Right cardiac atrium (tissue), 5 donors: ENCODE measurements around the gene TMEM169. TPM values are rescaled to one million over a fixed set of nuclear protein-coding genes. Genes with fewer than 3 reads are reported as not detected.

Source experiments
- ATAC-seq, 2 donors: fragments of 200-7000 bp; cut with Tn5 transposase; one replicate each; pipeline versions ENCODE4 v1.8.0 to v1.9.1; 2020; ENCODE audit warnings: moderate library complexity in 2 of 2, mild to moderate bottlenecking in 1 of 2
- DNase-seq, 3 donors: peaks; one replicate each; pipeline ENCODE4 v3.0.0-alpha.2; 2020
- H3K27ac ChIP-seq: one replicate; pipeline ENCODE4 v1.5.1; 2013; ENCODE audit warnings: mild to moderate bottlenecking, low read length, control low read depth, moderate library complexity
- H3K27me3 ChIP-seq: one replicate; pipeline ENCODE4 v1.6.1; 2013; ENCODE audit not compliant: control insufficient read depth, insufficient read depth
- H3K4me1 ChIP-seq: one replicate; pipeline ENCODE4 v1.6.1; 2013; ENCODE audit warnings: low read length; ENCODE audit not compliant: control insufficient read depth, insufficient read depth
- H3K4me3 ChIP-seq: one replicate; pipeline ENCODE4 v1.5.1; 2013; ENCODE audit warnings: low read length, control low read depth
- H3K9me3 ChIP-seq: one replicate; pipeline ENCODE4 v1.6.1; 2013; ENCODE audit warnings: low read length; ENCODE audit not compliant: control insufficient read depth
- WGBS: extraction: QIAGEN DNeasy Blood & Tissue Kit; methylation state at CpG from one replicate; pipeline ENCODE4 v1.1.7; 2013; 5-methylcytosine and 5-hydroxymethylcytosine counted together
- intact Hi-C, 4 donors: fragments of 100-400 bp; cut with DNase I; formaldehyde crosslinking; loops; one replicate each; pipeline versions ENCODE4 v1.11.0 to v1.14.0; 2022 to 2023
- polyA plus RNA-seq: library from polyadenylated mRNA; stranded (reverse); fragments of 200-250 nt; gene quantifications from one replicate; pipeline ENCODE4 v1.2.3, GENCODE V29; 2013
- total RNA-seq, 4 donors: library from RNA; stranded (reverse); fragmentation: NEBNext Ultra II Directional; extraction: Animal tissue kit (Norgen Biotek cat#: 25700); gene quantifications; one replicate each; pipeline ENCODE4 v1.2.1, GENCODE V29; 2021
- donor health status: healthy with polysubstance abuse.
- donor health status: DM: no; HTN: yes; CAD: no.
- donor health status: DM: no; HTN: no; CAD: no.
- donor health status: DM: no; HTN: yes; CAD: no; lungs with severe emphysema.
- donor health status: DM: yes; HTN: yes; CAD: no.

Gene TMEM169
- total and polyA plus RNA-seq, 5 donors: 0.14 to 0.42 (median 0.25) TPM; not detected in 1

DNA sequence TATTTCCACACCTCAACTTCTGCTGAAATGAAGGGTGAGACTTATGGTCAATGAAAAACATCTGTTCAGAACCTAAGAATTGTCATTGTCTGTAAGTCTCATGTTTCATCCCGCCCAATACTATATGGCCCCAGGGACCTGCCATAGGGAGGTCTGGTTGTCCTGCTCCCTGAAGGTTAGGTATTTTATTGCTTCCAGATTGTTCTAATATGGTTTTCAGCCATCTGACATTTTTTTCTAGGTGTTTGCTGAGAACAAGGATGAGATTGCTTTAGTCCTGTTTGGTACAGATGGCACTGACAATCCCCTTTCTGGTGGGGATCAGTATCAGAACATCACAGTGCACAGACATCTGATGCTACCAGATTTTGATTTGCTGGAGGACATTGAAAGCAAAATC lies 34.7 kb downstream of the TMEM169 start:
- no peak for ATAC-seq
- intact Hi-C loops: no loop called here
- WGBS: 93% methylated on average over 1 of the region's 1 CpG
- DNase-seq: no peak
- no peak overlapping the region for H3K4me3 ChIP-seq
- H3K27ac ChIP-seq: no peak overlapping the region
- no peaks in the 10 kb centered on the region for H3K27me3 ChIP-seq
- no peaks in the 10 kb centered on the region for H3K9me3 ChIP-seq
- peaks cover 2% of the 10 kb centered on the region for H3K4me1 ChIP-seq

DNA sequence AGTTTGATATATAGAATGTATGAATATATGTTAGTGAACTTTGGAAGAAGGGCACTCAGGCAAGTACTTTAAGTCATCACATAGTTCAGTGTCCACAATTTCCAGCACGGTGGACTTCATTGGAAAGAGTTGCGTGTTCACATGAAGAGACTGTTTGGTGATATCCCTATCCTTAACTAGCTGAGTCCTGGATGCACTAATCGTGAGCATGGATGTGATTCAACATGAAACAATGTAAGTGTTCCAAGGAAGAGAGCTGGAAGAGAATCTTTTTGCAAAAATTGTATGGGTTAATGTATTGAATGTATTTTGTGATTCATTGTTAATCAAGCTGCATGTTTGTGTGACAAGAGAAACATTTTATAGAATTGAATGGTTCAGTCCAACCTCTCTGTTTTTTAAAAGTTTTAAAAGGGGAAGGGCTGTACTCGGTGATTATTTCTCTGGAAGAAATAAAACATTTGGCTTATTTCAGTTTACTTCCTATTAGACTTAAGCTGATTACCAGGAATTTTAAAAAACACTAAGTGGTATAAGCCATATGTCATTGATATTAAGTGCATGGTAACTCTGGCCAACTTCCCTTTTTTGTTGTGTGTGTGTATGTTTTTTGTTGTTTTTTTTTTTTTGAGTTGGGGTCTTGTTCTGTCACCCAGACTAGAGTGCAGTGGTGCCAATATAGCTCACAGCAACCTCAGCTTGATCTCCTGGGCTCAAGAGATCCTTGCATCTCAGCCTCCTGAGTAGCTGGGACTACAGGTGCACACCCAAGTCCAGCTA lies 36.0 kb downstream of the TMEM169 start:
- intact Hi-C loops: no loop called here
- WGBS: 73% methylated on average over 4 of the region's 4 CpGs
- ATAC-seq: no peak

DNA sequence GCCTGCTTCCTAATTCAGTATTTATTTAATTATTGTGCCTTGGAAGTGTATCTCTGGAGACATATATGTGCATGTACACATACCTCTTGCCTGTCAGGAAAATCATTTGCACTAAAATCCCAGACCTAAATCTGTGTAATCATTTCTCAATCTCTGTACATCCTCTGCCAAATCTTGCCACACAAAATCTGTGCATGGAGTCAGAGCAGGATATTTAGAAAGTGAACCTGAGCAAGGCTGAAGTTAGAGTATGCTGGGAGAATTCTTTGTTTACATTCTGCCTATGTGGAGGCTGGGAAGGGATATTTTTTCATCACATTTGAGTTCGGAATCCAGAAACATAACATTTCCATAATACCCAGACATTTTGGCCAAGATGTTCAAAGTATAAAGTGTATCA lies 36.8 kb downstream of the TMEM169 start:
- 90% methylated on average over 1 of the region's 1 CpG for WGBS
- Histone ChIP-seq H3K4me3 (no peak overlapping the region), H3K4me1 (peaks cover 2% of the 10 kb centered on the region), H3K27me3 (no peaks in the 10 kb centered on the region), H3K9me3 (no peaks in the 10 kb centered on the region), H3K27ac (no peak overlapping the region)
- ATAC-seq: no peak
- intact Hi-C loops: no loop called here
- DNase-seq: no peak

More for the DNA sequence above, 36.0 kb downstream of the TMEM169 start:
- no peak for DNase-seq
- Histone ChIP-seq H3K27me3 (no peaks in the 10 kb centered on the region), H3K27ac (no peak overlapping the region), H3K9me3 (no peaks in the 10 kb centered on the region), H3K4me1 (peaks cover 2% of the 10 kb centered on the region), H3K4me3 (no peak overlapping the region)

DNA sequence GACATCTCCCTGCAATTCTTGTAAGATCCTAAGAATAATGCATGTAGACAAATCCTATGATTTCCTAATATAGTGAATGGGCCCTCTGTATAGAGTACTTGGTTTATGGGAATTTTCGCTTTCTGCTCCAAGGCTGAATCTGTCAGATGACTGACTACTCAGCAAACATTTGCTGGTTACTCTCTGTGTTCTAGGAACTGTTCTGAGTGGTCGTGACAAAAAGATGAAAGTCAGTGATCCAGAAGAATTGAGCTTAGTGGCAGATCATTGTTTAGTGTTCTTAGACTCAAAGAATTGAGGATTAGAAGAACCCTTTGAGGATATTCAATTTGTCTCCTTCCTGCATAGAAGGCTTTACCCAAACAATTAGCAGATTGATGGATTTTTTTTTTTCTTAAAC lies 37.4 kb downstream of the TMEM169 start:
- H3K27me3 ChIP-seq: no peaks in the 10 kb centered on the region
- H3K4me1 ChIP-seq: peaks cover 2% of the 10 kb centered on the region
- 82% methylated on average over 2 of the region's 2 CpGs for WGBS
- H3K27ac ChIP-seq: no peak overlapping the region
- no peak overlapping the region for H3K4me3 ChIP-seq
- no peaks in the 10 kb centered on the region for H3K9me3 ChIP-seq
- intact Hi-C loops: no loop called here
- no peak for ATAC-seq
- DNase-seq: no peak

DNA sequence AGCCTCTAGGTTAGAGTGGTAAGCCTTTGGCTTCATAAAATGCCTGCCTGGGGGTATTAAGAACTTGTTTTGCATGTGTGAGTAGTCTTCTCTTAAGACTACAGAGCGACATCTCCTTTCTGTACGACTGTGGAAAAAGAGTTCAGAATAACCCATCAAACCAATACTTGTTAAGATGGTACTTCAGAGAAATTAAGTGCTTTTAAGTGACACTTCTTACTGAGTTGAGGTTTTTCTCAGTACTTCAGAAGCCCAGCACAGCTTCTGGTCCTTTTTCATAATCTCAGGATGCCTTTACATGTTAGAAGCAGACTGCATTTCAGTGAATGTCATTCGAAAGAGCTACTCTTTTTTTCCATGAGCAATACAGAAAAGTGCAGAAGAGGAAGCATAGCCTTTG lies 38.3 kb downstream of the TMEM169 start:
- no peak for ATAC-seq
- whole genome bisulfite sequencing: 89% methylated on average over 3 of the region's 3 CpGs
- Histone ChIP-seq H3K27ac (no peak overlapping the region), H3K9me3 (no peaks in the 10 kb centered on the region), H3K4me1 (no peaks in the 10 kb centered on the region), H3K27me3 (no peaks in the 10 kb centered on the region), H3K4me3 (no peak overlapping the region)
- no peak for DNase-seq
- intact Hi-C loops: no loop called here

DNA sequence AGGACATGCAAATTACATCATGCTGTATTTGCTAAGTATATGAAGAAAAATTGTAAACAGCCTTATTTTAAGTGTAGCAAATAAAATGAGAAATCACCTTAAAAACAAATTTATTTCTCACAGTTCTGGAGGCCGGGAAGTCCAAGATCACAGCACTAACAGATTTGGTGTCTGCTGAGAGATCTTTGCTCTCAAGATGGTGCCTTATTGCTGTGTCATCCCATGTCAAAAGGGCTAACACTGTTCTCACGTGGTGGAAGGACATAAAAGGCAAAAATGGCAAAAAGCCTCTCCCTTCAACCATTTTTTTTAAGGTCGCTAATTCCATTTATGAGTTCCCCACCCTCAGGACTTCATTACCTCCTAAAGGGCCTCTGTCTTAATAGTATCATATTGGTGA lies 39.5 kb downstream of the TMEM169 start:
- no peaks in the 10 kb centered on the region for H3K27me3 ChIP-seq
- no peaks in the 10 kb centered on the region for H3K9me3 ChIP-seq
- 91% methylated on average over 3 of the region's 3 CpGs for WGBS
- H3K27ac ChIP-seq: no peak overlapping the region
- ATAC-seq (no peak), DNase-seq (no peak)
- intact Hi-C loops: no loop called here
- no peak overlapping the region for H3K4me3 ChIP-seq
- no peaks in the 10 kb centered on the region for H3K4me1 ChIP-seq

DNA sequence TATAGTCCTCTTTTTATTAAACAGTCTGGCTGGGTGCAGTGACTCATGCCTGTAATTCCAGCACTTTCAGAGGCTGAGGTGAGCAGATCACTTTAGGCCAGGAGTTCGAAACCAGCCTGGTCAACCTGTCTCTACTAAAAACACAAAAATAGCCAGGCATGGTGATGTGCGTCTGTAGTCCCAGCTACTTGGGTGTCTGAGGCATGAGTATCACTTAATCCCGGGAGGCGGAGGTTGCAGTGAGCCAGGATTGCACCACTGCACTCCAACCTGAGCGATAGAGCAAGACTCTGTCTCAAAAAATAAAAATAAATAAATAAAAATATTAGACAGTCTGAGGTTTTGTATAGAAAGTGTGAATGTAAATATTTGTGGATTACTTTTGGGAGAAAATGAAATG lies 45.2 kb downstream of the TMEM169 start:
- Histone ChIP-seq H3K4me1 (no peaks in the 10 kb centered on the region), H3K4me3 (no peak overlapping the region), H3K27me3 (no peaks in the 10 kb centered on the region), H3K9me3 (no peaks in the 10 kb centered on the region), H3K27ac (no peak overlapping the region)
- DNase-seq (no peak), ATAC-seq (no peak)
- intact Hi-C loops: no loop called here
- 86% methylated on average over 5 of the region's 5 CpGs for WGBS

DNA sequence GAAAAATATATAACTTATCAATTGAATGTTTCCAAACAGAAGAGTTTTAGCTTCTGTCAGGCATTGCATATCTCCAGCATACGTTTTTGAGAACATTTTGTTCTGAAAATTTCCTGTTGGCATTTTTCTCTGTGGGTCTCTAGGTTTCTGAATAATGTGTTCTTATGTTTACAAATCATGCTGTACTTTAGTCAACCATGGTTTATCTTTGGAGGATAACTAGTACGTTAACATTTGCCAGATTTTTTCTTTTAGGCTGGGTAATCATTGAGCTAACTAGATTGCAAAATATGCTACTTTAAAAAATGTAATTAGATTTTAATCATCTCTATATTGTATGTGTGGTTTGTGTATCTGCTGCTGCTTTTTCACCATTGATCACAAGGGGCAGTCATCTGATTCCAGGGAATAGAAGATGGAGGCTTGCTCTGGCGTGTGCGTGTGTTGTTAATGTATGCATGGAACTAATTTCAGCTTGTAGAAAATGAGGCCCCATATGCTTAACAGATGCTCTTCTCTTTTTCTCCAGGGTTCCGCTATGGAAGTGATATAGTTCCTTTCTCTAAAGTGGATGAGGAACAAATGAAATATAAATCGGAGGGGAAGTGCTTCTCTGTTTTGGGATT lies 48.7 kb downstream of the TMEM169 start:
- Histone ChIP-seq H3K4me3 (no peak overlapping the region), H3K27ac (no peak overlapping the region), H3K4me1 (no peaks in the 10 kb centered on the region), H3K9me3 (no peaks in the 10 kb centered on the region), H3K27me3 (no peaks in the 10 kb centered on the region)
- WGBS: 74% methylated on average over 6 of the region's 6 CpGs
- no peak for DNase-seq
- intact Hi-C loops: no loop called here
- ATAC-seq: no peak

DNA sequence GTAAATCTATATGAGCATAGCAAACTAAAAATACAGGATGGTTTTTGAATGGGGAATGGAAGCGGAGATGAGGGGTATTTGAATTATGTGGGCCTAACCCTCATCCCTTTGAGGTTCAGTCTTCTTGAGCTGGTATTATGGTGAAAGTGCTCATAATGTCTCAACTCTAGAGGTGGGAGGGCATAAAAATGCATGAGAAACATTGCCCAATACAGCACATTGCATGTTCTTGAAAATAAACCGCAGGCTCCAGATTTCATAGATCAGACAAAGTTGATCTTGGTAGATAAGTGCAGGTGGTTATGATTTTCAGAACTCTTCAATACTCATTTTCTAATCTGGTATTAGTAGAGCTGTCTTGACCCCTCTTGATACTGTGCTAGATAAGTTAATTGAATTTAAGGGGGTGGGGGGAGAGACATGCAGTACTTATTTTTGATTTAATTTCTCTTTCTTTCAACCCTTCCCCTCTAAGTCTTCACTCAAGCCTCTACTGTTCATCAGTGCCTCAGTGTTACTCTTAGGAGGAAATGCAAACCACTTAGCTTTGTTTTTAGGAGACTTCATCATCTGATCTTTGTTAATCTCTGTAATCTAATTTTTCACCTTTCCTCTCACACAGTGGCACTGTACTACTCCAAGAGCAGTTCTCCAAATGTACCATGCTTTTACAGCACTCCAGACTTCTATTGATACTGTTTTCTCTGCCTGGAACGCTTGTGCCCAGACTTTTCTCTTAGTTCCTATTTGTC lies 49.6 kb downstream of the TMEM169 start:
- DNase-seq (no peak), ATAC-seq (no peak)
- Histone ChIP-seq H3K4me3 (no peak overlapping the region), H3K27ac (no peak overlapping the region), H3K9me3 (no peaks in the 10 kb centered on the region), H3K4me1 (no peaks in the 10 kb centered on the region), H3K27me3 (no peaks in the 10 kb centered on the region)
- intact Hi-C loops: no loop called here
- 93% methylated on average over 3 of the region's 3 CpGs for WGBS

DNA sequence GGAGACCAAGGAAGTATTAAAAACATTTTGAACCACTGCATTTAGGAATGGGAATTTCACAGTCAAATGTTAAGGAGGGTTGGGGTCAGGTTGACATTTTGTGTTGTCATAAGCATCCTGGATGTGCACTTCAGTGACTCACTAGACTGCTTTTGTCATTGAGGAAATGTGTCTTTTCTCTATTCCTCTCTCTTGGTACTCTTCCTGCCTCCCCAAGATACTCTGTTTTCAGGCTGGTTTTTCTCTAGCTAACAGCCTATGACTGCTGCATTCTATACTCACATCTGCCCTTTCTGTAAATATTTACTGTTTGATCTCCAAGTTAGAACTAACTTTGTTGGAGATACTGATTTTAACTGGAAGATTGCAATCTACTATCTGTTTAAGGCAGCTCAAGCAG lies 50.9 kb downstream of the TMEM169 start:
- ATAC-seq: no peak
- H3K27ac ChIP-seq: no peak overlapping the region
- intact Hi-C loops: no loop called here
- H3K4me3 ChIP-seq: no peak overlapping the region
- no peak for DNase-seq
- no peaks in the 10 kb centered on the region for H3K9me3 ChIP-seq
- H3K4me1 ChIP-seq: no peaks in the 10 kb centered on the region
- H3K27me3 ChIP-seq: no peaks in the 10 kb centered on the region

DNA sequence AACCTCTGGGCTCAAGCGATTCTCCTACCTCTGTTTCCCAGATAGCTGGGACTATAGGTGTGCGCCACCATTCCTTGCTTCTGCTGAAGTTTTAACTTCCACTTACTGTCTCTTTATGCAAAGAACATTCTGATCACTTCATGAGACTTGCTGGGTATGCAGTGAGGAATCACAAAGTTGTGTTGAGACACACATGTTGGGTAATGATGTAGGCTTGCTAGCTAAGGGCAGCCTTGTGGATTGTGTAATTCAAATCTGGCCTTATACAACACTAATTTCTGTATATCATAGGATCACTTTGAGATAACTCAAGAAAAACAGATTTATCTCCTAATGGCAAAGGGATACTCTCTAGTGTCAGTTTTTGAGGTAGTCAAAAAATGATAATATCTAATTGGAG lies 51.7 kb downstream of the TMEM169 start:
- Histone ChIP-seq H3K4me3 (no peak overlapping the region), H3K9me3 (no peaks in the 10 kb centered on the region), H3K4me1 (no peaks in the 10 kb centered on the region), H3K27ac (no peak overlapping the region), H3K27me3 (no peaks in the 10 kb centered on the region)
- ATAC-seq (no peak), DNase-seq (no peak)
- intact Hi-C loops: no loop called here
- 94% methylated on average over 2 of the region's 2 CpGs for WGBS
